ENCODE measurements around the gene FGD4. TPM values are rescaled to one million over a fixed set of nuclear protein-coding genes. Genes with fewer than 3 reads are reported as not detected.

FGD4 gene
- total RNA-seq, 1 donor from 2014 or later, result 1.8 TPM

GRCh38 chr12:32586390-32586789, 187.0 kb downstream of the FGD4 start:
- POLR2A ChIA-PET, result no interaction called here
- H3K9me3 Mint-ChIP-seq, result no peaks in the 10 kb centered on the region
- intact Hi-C loops (cut with micrococcal nuclease), result no loop called here

GRCh38 chr12:32587581-32588495, 188.5 kb downstream of the FGD4 start:
- H3K27me3 Mint-ChIP-seq, result no peaks in the 10 kb centered on the region
- no peak overlapping the region for H3K4me3 Mint-ChIP-seq
- H3K27ac Mint-ChIP-seq, result no peak overlapping the region
- ATAC-seq (ENCODE audit: low read depth) (no peak), DNase-seq (no peak)
- no peaks in the 10 kb centered on the region for H3K9me3 Mint-ChIP-seq
- H3K4me1 Mint-ChIP-seq, result peaks cover 28% of the 10 kb centered on the region
- peaks cover 2% of the 10 kb centered on the region for H3K36me3 Mint-ChIP-seq (ENCODE audit: low read depth)
- intact Hi-C loops (cut with micrococcal nuclease), result no loop called here
- POLR2A ChIA-PET, result interaction anchor here (0.7 kb wide), 1 partner anchor 22 kb away, joined by 9 read pairs; no protein-coding TSS in a partner anchor
- CTCF ChIA-PET, result no interaction called here
- TF ChIP-seq, protein P1, sequence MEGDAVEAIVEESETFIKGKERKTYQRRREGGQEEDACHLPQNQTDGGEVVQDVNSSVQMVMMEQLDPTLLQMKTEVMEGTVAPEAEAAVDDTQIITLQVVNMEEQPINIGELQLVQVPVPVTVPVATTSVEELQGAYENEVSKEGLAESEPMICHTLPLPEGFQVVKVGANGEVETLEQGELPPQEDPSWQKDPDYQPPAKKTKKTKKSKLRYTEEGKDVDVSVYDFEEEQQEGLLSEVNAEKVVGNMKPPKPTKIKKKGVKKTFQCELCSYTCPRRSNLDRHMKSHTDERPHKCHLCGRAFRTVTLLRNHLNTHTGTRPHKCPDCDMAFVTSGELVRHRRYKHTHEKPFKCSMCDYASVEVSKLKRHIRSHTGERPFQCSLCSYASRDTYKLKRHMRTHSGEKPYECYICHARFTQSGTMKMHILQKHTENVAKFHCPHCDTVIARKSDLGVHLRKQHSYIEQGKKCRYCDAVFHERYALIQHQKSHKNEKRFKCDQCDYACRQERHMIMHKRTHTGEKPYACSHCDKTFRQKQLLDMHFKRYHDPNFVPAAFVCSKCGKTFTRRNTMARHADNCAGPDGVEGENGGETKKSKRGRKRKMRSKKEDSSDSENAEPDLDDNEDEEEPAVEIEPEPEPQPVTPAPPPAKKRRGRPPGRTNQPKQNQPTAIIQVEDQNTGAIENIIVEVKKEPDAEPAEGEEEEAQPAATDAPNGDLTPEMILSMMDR (IDR thresholded peaks at IDR 0.05), result no peak

More at GRCh38 chr12:32586390-32586789, 187.0 kb downstream of the FGD4 start:
- Mint-ChIP-seq H3K36me3 (ENCODE audit: low read depth) (peaks cover 4% of the 10 kb centered on the region), H3K4me3 (no peak overlapping the region), H3K27me3 (no peaks in the 10 kb centered on the region), H3K27ac (no peak overlapping the region), H3K4me1 (peaks cover 28% of the 10 kb centered on the region)
- TF ChIP-seq, protein P1 (IDR thresholded peaks at IDR 0.05), result no peak
- ATAC-seq (ENCODE audit: low read depth) (no peak), DNase-seq (no peak)
- CTCF ChIA-PET, result no interaction called here

GRCh38 chr12:32588604-32589003, 189.2 kb downstream of the FGD4 start:
- TF ChIP-seq, protein P1 (IDR thresholded peaks at IDR 0.05), result no peak
- H3K36me3 Mint-ChIP-seq (ENCODE audit: low read depth), result peaks cover under 1% of the 10 kb centered on the region
- intact Hi-C loops (cut with micrococcal nuclease), result no loop called here
- no peaks in the 10 kb centered on the region for H3K27me3 Mint-ChIP-seq
- H3K4me1 Mint-ChIP-seq, result peaks cover 28% of the 10 kb centered on the region
- DNase-seq (no peak), ATAC-seq (ENCODE audit: low read depth) (no peak)
- no peak overlapping the region for H3K27ac Mint-ChIP-seq
- ChIA-PET CTCF (no interaction called here), POLR2A (no interaction called here)
- H3K9me3 Mint-ChIP-seq, result no peaks in the 10 kb centered on the region
- no peak overlapping the region for H3K4me3 Mint-ChIP-seq

DNA sequence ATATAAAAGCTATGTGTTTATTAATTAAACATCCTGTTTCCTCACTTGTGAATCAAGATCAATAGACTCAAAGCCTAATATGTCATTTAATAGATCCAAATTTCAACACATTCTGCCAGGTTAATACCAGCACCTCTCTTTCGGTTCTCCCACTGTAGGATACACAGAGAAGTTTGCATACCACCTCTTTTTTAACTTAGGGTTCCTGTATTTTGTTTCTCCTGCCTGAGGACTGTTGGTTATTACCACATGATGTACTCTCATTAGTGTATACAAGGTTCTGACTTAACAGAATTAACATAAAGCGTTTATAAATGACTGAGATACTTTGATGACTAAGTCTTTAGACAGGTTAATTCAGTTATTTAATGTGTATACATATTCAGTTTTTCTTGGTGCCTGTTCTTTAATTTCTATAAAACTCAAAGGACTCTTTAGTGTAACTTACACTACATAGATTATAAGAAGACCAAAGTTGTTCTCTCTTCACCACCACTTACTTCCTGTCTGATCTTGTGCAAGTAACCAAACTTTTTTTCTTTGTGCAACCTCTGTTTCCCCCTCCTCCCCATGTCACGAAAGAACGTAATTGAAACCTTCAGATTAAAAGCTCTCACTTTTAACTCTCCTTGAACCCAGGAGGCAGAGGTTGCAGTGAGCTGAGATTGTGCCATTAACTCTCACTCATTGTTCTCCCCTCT, 190.0 kb downstream of the FGD4 start:
- ATAC-seq (ENCODE audit: low read depth), result no peak
- Mint-ChIP-seq H3K4me3 (no peak overlapping the region), H3K9me3 (no peaks in the 10 kb centered on the region), H3K4me1 (peaks cover 28% of the 10 kb centered on the region), H3K27me3 (no peaks in the 10 kb centered on the region), H3K27ac (peak overlapping the region; percentile 2), H3K36me3 (ENCODE audit: low read depth) (no peaks in the 10 kb centered on the region)
- TF ChIP-seq, protein P1 (IDR thresholded peaks at IDR 0.05), result no peak
- no peak for DNase-seq
- intact Hi-C loops (cut with micrococcal nuclease), result no loop called here
- CTCF ChIA-PET, result interaction anchor here (1.1 kb wide), 1 partner anchor 133 kb away, joined by 4 read pairs; no protein-coding TSS in a partner anchor
- POLR2A ChIA-PET, result interaction anchor here (0.7 kb wide), 1 partner anchor 253 kb away, joined by 8 read pairs; no protein-coding TSS in a partner anchor

DNA sequence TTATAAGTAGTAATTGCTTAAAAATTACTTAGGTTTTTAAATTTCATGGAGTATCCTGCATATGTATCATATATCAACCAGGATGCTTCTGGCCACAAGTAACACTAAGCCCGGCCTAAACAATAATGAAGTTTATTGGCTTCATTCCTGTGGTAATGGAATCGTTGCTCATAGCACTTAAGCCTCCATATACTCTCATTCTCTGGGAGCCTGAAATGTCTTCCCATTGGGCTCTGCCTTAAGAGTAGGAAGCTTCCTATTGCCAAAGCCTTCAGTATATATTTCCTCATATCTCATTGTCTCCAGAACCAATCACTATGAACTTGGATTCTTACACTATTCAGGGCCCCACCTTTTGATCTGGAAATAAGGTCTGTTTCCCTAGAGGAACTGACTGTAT, 195.9 kb downstream of the FGD4 start:
- ChIA-PET CTCF (no interaction called here), POLR2A (no interaction called here)
- Mint-ChIP-seq H3K36me3 (ENCODE audit: low read depth) (no peaks in the 10 kb centered on the region), H3K27me3 (no peaks in the 10 kb centered on the region), H3K4me1 (no peaks in the 10 kb centered on the region), H3K4me3 (no peak overlapping the region), H3K27ac (no peak overlapping the region), H3K9me3 (no peaks in the 10 kb centered on the region)
- no peak for ATAC-seq (ENCODE audit: low read depth)
- intact Hi-C loops (cut with micrococcal nuclease), result no loop called here
- TF ChIP-seq, protein P1 (IDR thresholded peaks at IDR 0.05), result no peak
- no peak for DNase-seq

All from activated B cell treated with CpG ODN at 0.5 μM for 24 hours (primary cell).